Measurements from ENCODE around the gene SLC6A11. TPM values are rescaled to one million over a fixed set of nuclear protein-coding genes. Genes with fewer than 3 reads are reported as not detected.

Gene SLC6A11
- total RNA-seq, 1 donor from 2014 or later = 3.2 TPM

- Histone ChIP-seq H3K36me3 (ENCODE audit: control insufficient read depth, insufficient read depth, low read length) (no peaks in the 10 kb centered on the region), H3K27me3 (ENCODE audit: control insufficient read depth, insufficient read depth, low read length) (no peaks in the 10 kb centered on the region), H3K4me3 (ENCODE audit: low read depth, low read length) (no peak overlapping the region)
- DNase-seq (ENCODE audit: low read depth) (no peak), FAIRE-seq (no peak)
- TF ChIP-seq, protein P1, sequence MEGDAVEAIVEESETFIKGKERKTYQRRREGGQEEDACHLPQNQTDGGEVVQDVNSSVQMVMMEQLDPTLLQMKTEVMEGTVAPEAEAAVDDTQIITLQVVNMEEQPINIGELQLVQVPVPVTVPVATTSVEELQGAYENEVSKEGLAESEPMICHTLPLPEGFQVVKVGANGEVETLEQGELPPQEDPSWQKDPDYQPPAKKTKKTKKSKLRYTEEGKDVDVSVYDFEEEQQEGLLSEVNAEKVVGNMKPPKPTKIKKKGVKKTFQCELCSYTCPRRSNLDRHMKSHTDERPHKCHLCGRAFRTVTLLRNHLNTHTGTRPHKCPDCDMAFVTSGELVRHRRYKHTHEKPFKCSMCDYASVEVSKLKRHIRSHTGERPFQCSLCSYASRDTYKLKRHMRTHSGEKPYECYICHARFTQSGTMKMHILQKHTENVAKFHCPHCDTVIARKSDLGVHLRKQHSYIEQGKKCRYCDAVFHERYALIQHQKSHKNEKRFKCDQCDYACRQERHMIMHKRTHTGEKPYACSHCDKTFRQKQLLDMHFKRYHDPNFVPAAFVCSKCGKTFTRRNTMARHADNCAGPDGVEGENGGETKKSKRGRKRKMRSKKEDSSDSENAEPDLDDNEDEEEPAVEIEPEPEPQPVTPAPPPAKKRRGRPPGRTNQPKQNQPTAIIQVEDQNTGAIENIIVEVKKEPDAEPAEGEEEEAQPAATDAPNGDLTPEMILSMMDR (IDR thresholded peaks at IDR 0.05; ENCODE audit: insufficient read depth, low read length, severe bottlenecking) = no peak
These were observed 112.5 kb downstream of the SLC6A11 start for GRCh38 chr3:10928407-10928960.

DNA sequence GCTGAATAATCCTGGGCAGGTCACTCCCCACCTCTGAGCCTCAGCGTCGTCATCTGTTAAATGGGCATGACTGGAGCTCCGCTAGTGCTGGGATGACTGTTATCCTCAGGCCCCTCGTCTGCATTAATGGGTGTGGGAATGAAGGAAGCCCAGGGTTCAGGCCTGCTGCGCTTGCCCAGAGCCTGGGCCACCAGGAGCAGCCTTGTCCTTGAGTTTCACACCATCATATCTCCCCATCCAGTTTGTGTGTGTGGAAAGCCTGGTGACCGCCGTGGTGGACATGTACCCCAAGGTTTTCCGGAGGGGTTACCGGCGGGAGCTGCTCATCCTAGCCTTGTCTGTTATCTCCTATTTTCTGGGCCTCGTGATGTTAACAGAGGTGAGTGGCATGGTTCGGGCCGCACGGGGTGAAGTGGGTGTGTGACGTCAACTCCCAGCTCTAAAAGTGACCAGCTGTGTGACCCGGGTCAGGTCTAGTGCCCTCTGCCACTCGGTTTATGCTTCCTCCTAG, 113.0 kb downstream of the SLC6A11 start:
- TF ChIP-seq, protein P1 (IDR thresholded peaks at IDR 0.05; ENCODE audit: insufficient read depth, low read length, severe bottlenecking) = no peak
- DNase-seq (ENCODE audit: low read depth) (no peak), FAIRE-seq (no peak)
- H3K4me3 ChIP-seq (ENCODE audit: low read depth, low read length) = no peak overlapping the region
- H3K36me3 ChIP-seq (ENCODE audit: control insufficient read depth, insufficient read depth, low read length) = no peaks in the 10 kb centered on the region
- no peaks in the 10 kb centered on the region for H3K27me3 ChIP-seq (ENCODE audit: control insufficient read depth, insufficient read depth, low read length)

GRCh38 chr3:10929978-10930665, 114.1 kb downstream of the SLC6A11 start:
- Histone ChIP-seq H3K4me3 (ENCODE audit: low read depth, low read length) (no peak overlapping the region), H3K27me3 (ENCODE audit: control insufficient read depth, insufficient read depth, low read length) (no peaks in the 10 kb centered on the region), H3K36me3 (ENCODE audit: control insufficient read depth, insufficient read depth, low read length) (no peaks in the 10 kb centered on the region)
- TF ChIP-seq, protein P1 (IDR thresholded peaks at IDR 0.05; ENCODE audit: insufficient read depth, low read length, severe bottlenecking) = no peak
- DNase-seq (ENCODE audit: low read depth) (no peak), FAIRE-seq (peak; percentile 88)

GRCh38 chr3:10930666-10931040, 114.6 kb downstream of the SLC6A11 start:
- no peak for DNase-seq (ENCODE audit: low read depth)
- FAIRE-seq = no peak
- H3K36me3 ChIP-seq (ENCODE audit: control insufficient read depth, insufficient read depth, low read length) = no peaks in the 10 kb centered on the region
- no peak overlapping the region for H3K4me3 ChIP-seq (ENCODE audit: low read depth, low read length)
- no peaks in the 10 kb centered on the region for H3K27me3 ChIP-seq (ENCODE audit: control insufficient read depth, insufficient read depth, low read length)
- TF ChIP-seq, protein P1 (IDR thresholded peaks at IDR 0.05; ENCODE audit: insufficient read depth, low read length, severe bottlenecking) = no peak

DNA sequence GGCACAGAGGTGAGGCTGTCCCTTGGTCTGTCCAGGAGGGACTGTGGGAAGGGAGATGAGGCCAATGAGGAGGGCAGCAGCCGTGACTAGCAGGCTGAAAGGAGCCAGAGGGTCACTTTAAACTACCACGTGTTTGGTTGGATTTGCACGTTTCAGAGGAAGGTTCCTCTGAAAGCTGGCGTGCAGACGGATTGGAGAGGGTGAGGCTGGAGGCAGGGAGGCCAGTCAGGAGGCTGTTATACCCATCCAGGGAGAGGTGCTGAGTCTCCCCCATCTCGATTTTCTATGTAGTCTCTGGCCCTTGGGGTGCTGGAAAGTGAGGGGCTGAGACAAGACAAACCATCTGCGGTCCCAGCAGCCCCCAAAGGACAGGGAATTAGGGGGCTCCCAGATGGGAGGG, 116.6 kb downstream of the SLC6A11 start:
- H3K27me3 ChIP-seq (ENCODE audit: control insufficient read depth, insufficient read depth, low read length) = no peaks in the 10 kb centered on the region
- no peak for DNase-seq (ENCODE audit: low read depth)
- H3K36me3 ChIP-seq (ENCODE audit: control insufficient read depth, insufficient read depth, low read length) = no peaks in the 10 kb centered on the region
- no peak for FAIRE-seq
- TF ChIP-seq, protein P1 (IDR thresholded peaks at IDR 0.05; ENCODE audit: insufficient read depth, low read length, severe bottlenecking) = no peak
- H3K4me3 ChIP-seq (ENCODE audit: low read depth, low read length) = no peak overlapping the region
